SK-N-MC (cell line): ENCODE data around the gene GNAT2.

Experiments used
- DNase-seq: peaks from one replicate; pipeline ENCODE4 v3.0.0-alpha.2; 2011; ENCODE audit warnings: low read depth, low spot score
- H3K27ac ChIP-seq: fragments of 200-600 bp; sonication (generic); 2 replicates; pipeline ENCODE4 v1.5.1; 2016; ENCODE audit warnings: mixed run types
- H3K36me3 ChIP-seq: fragments of 200-600 bp; sonication (generic); 2 replicates; pipeline ENCODE4 v1.6.1; 2017; ENCODE audit warnings: antibody characterized with exemption, low read length, mixed read lengths; ENCODE audit not compliant: insufficient read depth
- H3K4me3 ChIP-seq: fragments of 200-600 bp; sonication (generic); 2 replicates; pipeline ENCODE4 v1.5.1; 2016
- H3K9ac ChIP-seq: fragments of 200-600 bp; sonication (generic); 2 replicates; pipeline ENCODE4 v1.8.0; 2017; ENCODE audit warnings: mixed run types, mixed read lengths; ENCODE audit not compliant: insufficient read length
- H3K9me3 ChIP-seq: fragments of 200-600 bp; sonication (generic); 2 replicates; pipeline ENCODE4 v1.6.1; 2017; ENCODE audit warnings: low read depth, mild to moderate bottlenecking, antibody characterized with exemption, low read length, moderate library complexity, mixed read lengths
- EZH2 ChIP-seq: fragments of 200-600 bp; sonication (generic); IDR thresholded peaks from one replicate; pipeline ENCODE4 v1.6.1; 2017; ENCODE audit warnings: antibody characterized with exemption
- FOXP2 ChIP-seq: optimal IDR thresholded peaks from 2 replicates; pipeline ENCODE3; 2011; ENCODE audit warnings: mild to moderate bottlenecking, moderate library complexity; ENCODE audit not compliant: insufficient read depth; ENCODE audit errors: extremely low read length, control extremely low read depth
- POLR2AphosphoS5 ChIP-seq: IDR thresholded peaks from 2 replicates; pipeline ENCODE4 v1.6.1; 2012; ENCODE audit warnings: mild to moderate bottlenecking, low read depth, low read length, borderline replicate concordance

GNAT2 gene

GRCh38 chr1:109620841-109621286, 1.4 kb upstream of the GNAT2 start:
- peak; percentile 63 for DNase-seq
- no peaks in the 10 kb centered on the region for H3K9me3 ChIP-seq
- no peaks in the 10 kb centered on the region for H3K36me3 ChIP-seq
- TF ChIP-seq FOXP2 (no peak), EZH2 (no peak), POLR2AphosphoS5 (no peak)
- H3K4me3 ChIP-seq = peak overlapping the region; percentile 99
- peak overlapping the region; percentile 93 for H3K9ac ChIP-seq
- H3K27ac ChIP-seq = no peak overlapping the region; the same call in 1 of the 2 replicates

- no peak for DNase-seq
- H3K27ac ChIP-seq = peak overlapping the region; percentile 79
Measured at GRCh38 chr1:109620401-109620791, 980 bp upstream of the GNAT2 start.

GRCh38 chr1:109618661-109619575, 498 bp downstream of the GNAT2 start:
- Histone ChIP-seq H3K27ac (peak overlapping the region; percentile 43), H3K4me3 (peak overlapping the region; percentile 99), H3K36me3 (no peaks in the 10 kb centered on the region), H3K9me3 (no peaks in the 10 kb centered on the region), H3K9ac (peak overlapping the region; percentile 93)
- no peak for TF ChIP-seq EZH2
- no peak for TF ChIP-seq POLR2AphosphoS5
- TF ChIP-seq FOXP2 = no peak
- DNase-seq = no peak

More at GRCh38 chr1:109620401-109620791, 980 bp upstream of the GNAT2 start:
- TF ChIP-seq EZH2 = no peak
- TF ChIP-seq FOXP2 = no peak
- no peak; the same call in 1 of the 2 replicates for TF ChIP-seq POLR2AphosphoS5
- Histone ChIP-seq H3K36me3 (no peaks in the 10 kb centered on the region), H3K9ac (peak overlapping the region; percentile 93), H3K4me3 (peak overlapping the region; percentile 99), H3K9me3 (no peaks in the 10 kb centered on the region)

GRCh38 chr1:109617291-109617801, 2.1 kb downstream of the GNAT2 start:
- H3K36me3 ChIP-seq = no peaks in the 10 kb centered on the region
- no peak overlapping the region for H3K4me3 ChIP-seq
- H3K9me3 ChIP-seq = no peaks in the 10 kb centered on the region
- no peak overlapping the region for H3K9ac ChIP-seq
- H3K27ac ChIP-seq = no peak overlapping the region
- DNase-seq = no peak
- TF ChIP-seq POLR2AphosphoS5 (no peak), EZH2 (no peak), FOXP2 (no peak)

- H3K36me3 ChIP-seq = no peaks in the 10 kb centered on the region
- H3K4me3 ChIP-seq = no peak overlapping the region
- no peaks in the 10 kb centered on the region for H3K9me3 ChIP-seq
- TF ChIP-seq FOXP2 (no peak), POLR2AphosphoS5 (no peak), EZH2 (no peak)
- no peak overlapping the region for H3K27ac ChIP-seq
- DNase-seq = no peak
- H3K9ac ChIP-seq = no peak overlapping the region
Measured at GRCh38 chr1:109616391-109616790, 3.0 kb downstream of the GNAT2 start.

GRCh38 chr1:109615879-109616278, 3.5 kb downstream of the GNAT2 start:
- no peak for DNase-seq
- H3K9me3 ChIP-seq = no peaks in the 10 kb centered on the region
- no peaks in the 10 kb centered on the region for H3K36me3 ChIP-seq
- no peak overlapping the region for H3K4me3 ChIP-seq
- H3K27ac ChIP-seq = no peak overlapping the region
- no peak overlapping the region for H3K9ac ChIP-seq
- TF ChIP-seq POLR2AphosphoS5 (no peak), EZH2 (no peak), FOXP2 (no peak)

- Histone ChIP-seq H3K9ac (no peak overlapping the region), H3K36me3 (no peaks in the 10 kb centered on the region), H3K4me3 (no peak overlapping the region), H3K9me3 (no peaks in the 10 kb centered on the region), H3K27ac (no peak overlapping the region)
- TF ChIP-seq EZH2 (no peak), POLR2AphosphoS5 (no peak), FOXP2 (no peak)
- no peak for DNase-seq
Measured at GRCh38 chr1:109613361-109614147, 5.9 kb downstream of the GNAT2 start.
